Gastroesophageal sphincter (tissue), 4 donors: Measurements from ENCODE around the gene AWAT1. TPM values are rescaled to one million over a fixed set of nuclear protein-coding genes. Genes with fewer than 3 reads are reported as not detected.
"Not testable (repeated sequence)": the region's sequence is repeated elsewhere in the genome, so short reads cannot be mapped to it uniquely, and the experiment has no call there.

Experiments used
- ATAC-seq: fragments of 150-250 bp; one replicate; pipeline ENCODE4 v1.9.1; 2016; ENCODE audit warnings: mild to moderate bottlenecking, moderate library complexity
- H3K27ac ChIP-seq, 4 donors: fragments of 200-600 bp; sonication (generic) in 3 of 4; 1 replicate in 3 of 4; 2 replicates in 1 of 4; pipeline ENCODE4 v1.5.1; 2016 to 2019
- H3K27me3 ChIP-seq: fragments of 200-600 bp; sonication (generic); one replicate; pipeline ENCODE4 v1.5.1; 2019
- H3K36me3 ChIP-seq, 2 donors: fragments of 200-600 bp; sonication (generic); one replicate each; pipeline ENCODE4 v1.5.1; 2019; ENCODE audit warnings: control low read depth in 1 of 2
- H3K4me1 ChIP-seq, 3 donors: fragments of 200-600 bp; sonication (generic); 1 replicate in 2 of 3; 2 replicates in 1 of 3; pipeline ENCODE4 v1.5.1; 2016 to 2019; ENCODE audit warnings: control low read depth in 2 of 3
- H3K4me3 ChIP-seq, 2 donors: fragments of 200-600 bp; sonication (generic); one replicate each; pipeline ENCODE4 v1.5.1; 2019; ENCODE audit warnings: mild to moderate bottlenecking in 1 of 2, moderate library complexity in 1 of 2
- H3K9me3 ChIP-seq, 3 donors: fragments of 200-600 bp; sonication (generic); one replicate each; pipeline ENCODE4 v1.5.1; 2017 to 2019; ENCODE audit warnings: control low read depth in 2 of 3
- CTCF ChIP-seq, 4 experiments: fragments of 200-600 bp in 2 of 4; fragments of 450-650 bp in 2 of 4; sonication (generic) in 1 of 4; IDR thresholded peaks; one replicate each; pipeline ENCODE4 v1.5.1; 2017 to 2019; ENCODE audit warnings: antibody characterized with exemption in 4 of 4, mild to moderate bottlenecking in 2 of 4, moderate library complexity in 2 of 4
- EP300 ChIP-seq: sonication (generic); formaldehyde crosslinking; IDR thresholded peaks from one replicate; pipeline ENCODE4 v1.6.1; 2017; ENCODE audit warnings: antibody characterized with exemption, mild to moderate bottlenecking
- POLR2A ChIP-seq, 2 donors: fragments of 450-650 bp; IDR thresholded peaks; one replicate each; pipeline ENCODE4 v1.6.1; 2017; ENCODE audit warnings: antibody characterized with exemption in 2 of 2, mild to moderate bottlenecking in 2 of 2, moderate library complexity in 1 of 2
- POLR2AphosphoS5 ChIP-seq: sonication (generic); formaldehyde crosslinking; IDR thresholded peaks from one replicate; pipeline ENCODE4 v1.6.1; 2017; ENCODE audit warnings: antibody characterized with exemption
- WGBS, 2 donors: methylation state at CpG; one replicate each; pipeline ENCODE4 v1.1.5; 2018; ENCODE audit warnings: low coverage in 1 of 2; 5-methylcytosine and 5-hydroxymethylcytosine counted together
- total RNA-seq, 4 donors: library from RNA; depleted of rRNA; stranded (reverse); fragments of >200 nt; gene quantifications; one replicate each; pipeline ENCODE4 v1.1.0, GENCODE V29; 2016

Gene AWAT1
- total RNA-seq: not detected

DNA sequence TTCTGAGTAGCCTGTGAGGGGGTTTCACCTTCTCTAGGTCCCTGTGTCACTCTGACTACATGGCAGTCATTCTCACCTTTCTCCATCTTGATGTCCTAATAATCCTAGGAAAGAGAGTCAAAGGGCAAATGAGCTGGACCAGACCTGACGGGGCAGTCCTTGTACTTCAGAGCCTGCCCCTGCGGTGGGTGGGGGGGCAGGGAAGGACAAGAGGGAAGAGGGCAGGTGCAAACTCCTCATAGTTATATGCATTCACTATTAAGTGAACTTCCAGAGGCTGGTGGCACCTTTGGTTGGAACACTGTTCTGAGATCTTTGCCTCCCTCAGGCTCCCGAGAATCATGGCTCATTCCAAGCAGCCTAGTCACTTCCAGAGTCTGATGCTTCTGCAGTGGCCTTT is at the start of gene AWAT1:
TSS of gene AWAT1 (plus strand) at position 301 of the 400 bp plus-strand sequence. CDS start at position 342, 41 bp downstream.
- TF ChIP-seq POLR2A (IDR thresholded peaks at IDR 0.05) (no peak), POLR2AphosphoS5 (no peak), EP300 (no peak), CTCF (IDR thresholded peaks at IDR 0.05) (no peak)
- WGBS, 2 donors: 80% methylated on average over 3 of the region's 3 CpGs; no CpG with 5 or more reads in 1 of the 2 donors
- H3K27me3 ChIP-seq: no peaks in the 10 kb centered on the region
- ATAC-seq: no peak
- no peak within 1 kb of the TSS for H3K4me3 ChIP-seq
- H3K4me1 ChIP-seq: no peaks in the 10 kb centered on the region
- H3K36me3 ChIP-seq: no peaks in the 10 kb centered on the region
- no peak within 1 kb of the TSS for H3K27ac ChIP-seq
- no peaks in the 10 kb centered on the region for H3K9me3 ChIP-seq

DNA sequence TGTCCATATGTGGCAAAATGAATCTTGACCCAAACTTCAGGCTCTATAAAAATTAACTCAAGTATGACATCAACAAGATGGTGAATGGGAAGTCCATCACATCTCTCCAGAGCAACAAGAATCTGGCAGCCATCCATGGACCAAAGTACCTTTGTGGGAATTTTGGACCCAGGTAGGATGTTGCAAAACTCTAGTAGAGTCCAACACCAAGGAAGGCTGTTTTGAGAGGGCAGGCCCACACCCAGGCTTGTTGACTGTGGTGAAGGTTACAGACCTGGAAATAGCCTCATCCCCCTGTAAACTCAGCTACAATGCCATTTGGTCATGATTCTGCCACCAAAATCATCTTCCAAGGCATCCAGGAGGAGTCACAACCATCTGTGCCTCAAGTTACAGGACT is 44.2 kb upstream of the AWAT1 start:
- H3K27ac ChIP-seq: no peak overlapping the region
- no peaks in the 10 kb centered on the region for H3K4me1 ChIP-seq
- H3K36me3 ChIP-seq: no peaks in the 10 kb centered on the region
- H3K9me3 ChIP-seq: no peaks in the 10 kb centered on the region
- ATAC-seq: no peak
- no peaks in the 10 kb centered on the region for H3K27me3 ChIP-seq
- TF ChIP-seq POLR2A (IDR thresholded peaks at IDR 0.05) (no peak), CTCF (IDR thresholded peaks at IDR 0.05) (no peak), EP300 (no peak), POLR2AphosphoS5 (no peak)
- H3K4me3 ChIP-seq: no peak overlapping the region

- Histone ChIP-seq H3K4me1 (no peaks in the 10 kb centered on the region), H3K27me3 (no peaks in the 10 kb centered on the region), H3K4me3 (no peak overlapping the region), H3K27ac (no peak overlapping the region), H3K36me3 (no peaks in the 10 kb centered on the region), H3K9me3 (no peaks in the 10 kb centered on the region)
- TF ChIP-seq CTCF (IDR thresholded peaks at IDR 0.05): peak; percentile 20 to 62 (median 38)
- TF ChIP-seq POLR2AphosphoS5: no peak
- no peak for ATAC-seq
- 5 to 17% methylated on average over 9 to 12 of the region's 12 CpGs for WGBS, 2 donors
Measured at GRCh38 chrX:70196961-70197720, 37.3 kb upstream of the AWAT1 start.

- Histone ChIP-seq H3K4me1 (no peaks in the 10 kb centered on the region), H3K27ac (no peak overlapping the region), H3K4me3 (no peak overlapping the region), H3K27me3 (no peaks in the 10 kb centered on the region), H3K9me3 (no peaks in the 10 kb centered on the region), H3K36me3 (no peaks in the 10 kb centered on the region)
- TF ChIP-seq EP300: no peak
- TF ChIP-seq POLR2A (IDR thresholded peaks at IDR 0.05): no peak
- no peak for TF ChIP-seq POLR2AphosphoS5
- no peak for TF ChIP-seq CTCF (IDR thresholded peaks at IDR 0.05)
- no peak for ATAC-seq
- WGBS, 2 donors: 66 to 87% methylated on average over 3 of the region's 5 CpGs
Measured at GRCh38 chrX:70201732-70202131, 32.7 kb upstream of the AWAT1 start.

- no peak overlapping the region for H3K27ac ChIP-seq
- no peak for TF ChIP-seq POLR2AphosphoS5
- no peak for TF ChIP-seq POLR2A (IDR thresholded peaks at IDR 0.05)
- TF ChIP-seq EP300: no peak
- TF ChIP-seq CTCF (IDR thresholded peaks at IDR 0.05): no peak
- ATAC-seq: no peak
- H3K36me3 ChIP-seq: no peaks in the 10 kb centered on the region
- no peaks in the 10 kb centered on the region for H3K4me1 ChIP-seq
- no peak overlapping the region for H3K4me3 ChIP-seq
- no peaks in the 10 kb centered on the region for H3K27me3 ChIP-seq
- no peaks in the 10 kb centered on the region for H3K9me3 ChIP-seq
Measured at GRCh38 chrX:70208479-70208878, 26.0 kb upstream of the AWAT1 start.

DNA sequence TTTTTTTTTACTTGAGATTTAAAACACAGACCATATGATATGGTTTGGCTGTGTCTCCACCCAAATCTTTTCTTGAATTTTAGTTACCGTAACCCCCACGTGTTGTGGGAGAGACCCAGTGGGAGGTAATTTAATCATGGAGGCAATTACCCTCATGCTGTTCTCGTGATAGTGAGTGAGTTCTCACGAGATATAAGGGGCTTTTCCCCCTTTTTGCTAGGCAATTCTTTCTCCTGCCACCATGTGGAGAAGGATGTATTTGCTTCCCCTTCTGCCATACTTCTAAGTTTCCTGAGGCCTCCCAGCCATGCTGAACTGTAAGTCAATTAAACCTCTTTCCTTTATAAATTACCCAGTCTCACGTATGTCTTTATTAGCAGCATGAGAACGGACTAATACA is 24.9 kb upstream of the AWAT1 start:
- not testable (repeated sequence) for H3K9me3 ChIP-seq, H3K27me3 ChIP-seq, H3K36me3 ChIP-seq, H3K27ac ChIP-seq, H3K4me1 ChIP-seq, H3K4me3 ChIP-seq, ATAC-seq
- 39 to 45% methylated on average over 2 to 4 of the region's 6 CpGs for WGBS, 2 donors
